GM19193 (cell line): Measurements from ENCODE around the gene RAF1.

Experiments used
- POLR2A ChIP-seq: IDR thresholded peaks from 4 replicates; pipeline ENCODE4 v1.6.1; 2011; ENCODE audit not compliant: insufficient read depth, insufficient read length; ENCODE audit errors: extremely low read depth

RAF1 gene

GRCh38 chr3:12618426-12618825 lies 45.5 kb downstream of the RAF1 start:
- TF ChIP-seq POLR2A = no peak

- TF ChIP-seq POLR2A = no peak
These were observed 48.7 kb downstream of the RAF1 start for GRCh38 chr3:12615266-12615665.

- no peak for TF ChIP-seq POLR2A
These were observed 50.7 kb downstream of the RAF1 start for GRCh38 chr3:12613250-12613649.

GRCh38 chr3:12612514-12613226 lies 51.2 kb downstream of the RAF1 start:
- no peak for TF ChIP-seq POLR2A

- no peak for TF ChIP-seq POLR2A
These were observed 52.8 kb downstream of the RAF1 start for GRCh38 chr3:12611117-12611516.

- no peak for TF ChIP-seq POLR2A
These were observed 55.5 kb downstream of the RAF1 start for GRCh38 chr3:12608376-12608775.

GRCh38 chr3:12603969-12604368 lies 59.9 kb downstream of the RAF1 start:
- no peak for TF ChIP-seq POLR2A

GRCh38 chr3:12601072-12601471 lies 62.8 kb downstream of the RAF1 start:
- TF ChIP-seq POLR2A = no peak

- no peak for TF ChIP-seq POLR2A
These were observed 65.0 kb downstream of the RAF1 start for GRCh38 chr3:12598890-12599289.

- TF ChIP-seq POLR2A = no peak
These were observed 70.4 kb downstream of the RAF1 start for GRCh38 chr3:12593473-12593872.

- no peak for TF ChIP-seq POLR2A
These were observed 71.8 kb downstream of the RAF1 start for GRCh38 chr3:12591997-12592715.

GRCh38 chr3:12591456-12591855 lies 72.5 kb downstream of the RAF1 start:
- no peak for TF ChIP-seq POLR2A

GRCh38 chr3:12590096-12590495 lies 73.8 kb downstream of the RAF1 start:
- TF ChIP-seq POLR2A = no peak

GRCh38 chr3:12588039-12589009 lies 75.6 kb downstream of the RAF1 start:
- no peak for TF ChIP-seq POLR2A

GRCh38 chr3:12586403-12586802 lies 77.5 kb downstream of the RAF1 start:
- TF ChIP-seq POLR2A = no peak
